HepG2 (cell line): ENCODE measurements around the gene SSC5D. TPM values are rescaled to one million over a fixed set of nuclear protein-coding genes. Genes with fewer than 3 reads are reported as not detected.

Experiments
- ASH2L ChIP-seq: fragments of 300-600, 200-600 bp; sonication (generic); IDR thresholded peaks from 2 replicates; pipeline ENCODE4 v1.7.0; 2017; ENCODE audit warnings: low read depth, mild to moderate bottlenecking, moderate library complexity, mixed read lengths, low read length; ENCODE audit not compliant: insufficient read length
- FOXA3 ChIP-seq: IDR thresholded peaks from 2 replicates; pipeline ENCODE4 v1.6.1; 2016; ENCODE audit warnings: missing genetic modification reagents, missing compliant biosample characterization
- FOXJ3 ChIP-seq: sonication (generic); formaldehyde crosslinking; IDR thresholded peaks from 2 replicates; pipeline ENCODE4 v1.4.0; 2020; ENCODE audit warnings: missing genetic modification reagents, mild to moderate bottlenecking, borderline replicate concordance
- MAFK ChIP-seq, 2 experiments: IDR thresholded peaks in 1 of 2; conservative IDR thresholded peaks in 1 of 2; 2 replicates each; pipeline ENCODE4 v1.6.1; 2011; ENCODE audit warnings: improper control_type of control experiment in 2 of 2, low read length in 2 of 2
- PHF21A ChIP-seq: sonication (generic); formaldehyde crosslinking; IDR thresholded peaks from 2 replicates; pipeline ENCODE4 v1.5.0; 2020; ENCODE audit warnings: mild to moderate bottlenecking, missing genetic modification reagents
- RELA ChIP-seq: sonication (generic); formaldehyde crosslinking; IDR thresholded peaks from 2 replicates; pipeline ENCODE4 v1.4.0; 2020; ENCODE audit warnings: missing genetic modification reagents
- SNAPC2 ChIP-seq: sonication (generic); formaldehyde crosslinking; IDR thresholded peaks from 2 replicates; pipeline ENCODE4 v1.8.1; 2022; ENCODE audit warnings: mild to moderate bottlenecking, missing genetic modification reagents
- SRF ChIP-seq: IDR thresholded peaks from 2 replicates; pipeline ENCODE4 v1.6.1; 2011; ENCODE audit warnings: mild to moderate bottlenecking, low read depth, low read length, moderate library complexity
- THYN1 ChIP-seq: sonication (generic); formaldehyde crosslinking; IDR thresholded peaks from 2 replicates; pipeline ENCODE4 v1.8.1; 2023; ENCODE audit warnings: low read depth, mild to moderate bottlenecking, moderate library complexity, missing genetic modification reagents, borderline replicate concordance
- U2AF2 ChIP-seq: fragments of 200-400 bp; formaldehyde crosslinking; IDR thresholded peaks from 2 replicates; pipeline ENCODE4 v1.6.1; 2017; ENCODE audit warnings: low read depth, mild to moderate bottlenecking, low read length
- ZBTB37 ChIP-seq: sonication (generic); formaldehyde crosslinking; IDR thresholded peaks from 2 replicates; pipeline ENCODE4 v1.4.0; 2020; ENCODE audit warnings: mild to moderate bottlenecking, missing genetic modification reagents
- ZFP91 ChIP-seq: sonication (generic); formaldehyde crosslinking; IDR thresholded peaks from 2 replicates; pipeline ENCODE4 v1.9.0; 2022; ENCODE audit warnings: missing genetic modification reagents, mild to moderate bottlenecking, borderline replicate concordance
- ZNF264 ChIP-seq: sonication (generic); formaldehyde crosslinking; IDR thresholded peaks from 2 replicates; pipeline ENCODE4 v1.4.0; 2020; ENCODE audit warnings: missing genetic modification reagents
- ZNF282 ChIP-seq: fragments of 450-650 bp; IDR thresholded peaks from 2 replicates; pipeline ENCODE4 v1.6.1; 2018; ENCODE audit not compliant: partially characterized antibody
- ZNF558 ChIP-seq: sonication (generic); formaldehyde crosslinking; IDR thresholded peaks from 2 replicates; pipeline ENCODE4 v1.9.0; 2022; ENCODE audit warnings: mild to moderate bottlenecking, missing genetic modification reagents, borderline replicate concordance
- ZNF562 ChIP-seq: sonication (generic); formaldehyde crosslinking; IDR thresholded peaks from 2 replicates; pipeline ENCODE4 v1.8.0; 2022; ENCODE audit warnings: missing genetic modification reagents, borderline replicate concordance
- ZNF879 ChIP-seq: sonication (generic); formaldehyde crosslinking; IDR thresholded peaks from 2 replicates; pipeline ENCODE4 v1.8.1; 2023; ENCODE audit warnings: missing genetic modification reagents
- ZNF883 ChIP-seq: sonication (generic); formaldehyde crosslinking; IDR thresholded peaks from 2 replicates; pipeline ENCODE4 v1.5.1; 2020; ENCODE audit warnings: mild to moderate bottlenecking, missing genetic modification reagents; ENCODE audit errors: not compliant biosample characterization
- polyA plus RNA-seq, 8 experiments: library from polyadenylated mRNA; depleted of rRNA in 3 of 8; stranded (reverse) in 7 of 8; unstranded in 1 of 8; fragments of >200 nt; fragmentation: Illumina TruSeq in 4 of 8; extraction: Trizol in 4 of 8; gene quantifications; 2 replicates each; pipeline versions ENCODE4 v1.2.1 to v1.2.3, GENCODE V29; 2011 to 2016; ENCODE audit warnings: low read depth in 4 of 8, missing spikeins in 1 of 8, mixed read lengths in 1 of 8; ENCODE audit not compliant: insufficient read depth in 1 of 8
- total RNA-seq, 5 experiments: library from RNA; depleted of rRNA; stranded (reverse); fragments of >200 nt; fragmentation: Illumina TruSeq; extraction: Trizol; gene quantifications; 2 replicates each; pipeline ENCODE4 v1.2.3, GENCODE V29; 2016; ENCODE audit warnings: low read depth in 1 of 5
- TF ChIP-seq, protein P1 (sequence below): sonication (generic); formaldehyde crosslinking; conservative IDR thresholded peaks from 2 replicates; pipeline ENCODE4 v1.4.0; 2020; ENCODE audit warnings: missing genetic modification reagents
- TF ChIP-seq, protein P2 (sequence below): IDR thresholded peaks from 2 replicates; pipeline ENCODE4 v1.6.1; 2012; ENCODE audit warnings: inconsistent platforms
- TF ChIP-seq, protein P3 (sequence below): sonication (generic); formaldehyde crosslinking; IDR thresholded peaks from 2 replicates; pipeline ENCODE4 v1.4.0; 2020; ENCODE audit warnings: mild to moderate bottlenecking, missing genetic modification reagents
- TF ChIP-seq, protein P4 (sequence below): sonication (generic); formaldehyde crosslinking; IDR thresholded peaks from 2 replicates; pipeline ENCODE4 v1.4.0; 2020; ENCODE audit warnings: missing genetic modification reagents

Gene SSC5D
- total and polyA plus RNA-seq, 2 of the 13 experiments (the other 11 are each of a cell fraction or from before 2014, with no cell fraction given): not detected

DNA sequence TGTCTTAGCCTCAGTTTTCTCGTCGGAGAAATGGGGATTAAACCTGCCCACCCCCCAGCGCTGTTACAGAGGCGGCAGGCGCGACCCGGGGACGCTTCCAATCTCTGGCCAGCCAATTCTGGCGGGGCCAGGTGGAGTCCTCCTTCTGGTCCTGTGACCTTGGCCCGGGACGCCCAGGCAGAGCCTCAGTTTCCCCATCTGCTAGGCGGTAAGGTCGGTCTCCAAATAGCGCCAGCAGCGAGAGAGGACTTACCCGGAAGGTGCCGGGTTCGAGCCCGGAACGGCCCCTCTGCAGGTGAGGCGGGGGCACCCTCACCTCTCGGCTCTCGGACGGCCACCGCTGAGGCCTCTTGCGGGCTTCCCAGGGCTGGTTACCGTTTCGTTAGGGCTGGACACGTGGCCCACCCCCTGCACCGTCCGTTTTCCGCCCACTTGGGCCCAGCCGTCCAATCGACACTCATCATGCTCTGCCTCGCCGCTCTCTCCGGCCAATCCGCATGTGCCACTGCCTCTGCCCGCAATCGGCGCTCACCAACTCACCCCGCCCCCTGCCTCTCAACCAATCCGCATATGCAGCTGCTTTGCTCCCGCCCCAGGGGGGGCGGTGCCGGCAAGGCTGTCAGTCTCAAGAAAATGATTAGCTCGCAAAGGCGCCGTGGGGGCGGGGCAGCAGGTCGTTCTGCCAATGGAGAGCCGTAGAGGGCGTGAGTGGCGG lies 26.8 kb upstream of the SSC5D start, which contains the start of gene ISOC2 (continued):
- TF ChIP-seq ZBTB37 (CRISPR knock-in tag): no peak
- TF ChIP-seq ZNF879: no peak
- TF ChIP-seq, protein P1, sequence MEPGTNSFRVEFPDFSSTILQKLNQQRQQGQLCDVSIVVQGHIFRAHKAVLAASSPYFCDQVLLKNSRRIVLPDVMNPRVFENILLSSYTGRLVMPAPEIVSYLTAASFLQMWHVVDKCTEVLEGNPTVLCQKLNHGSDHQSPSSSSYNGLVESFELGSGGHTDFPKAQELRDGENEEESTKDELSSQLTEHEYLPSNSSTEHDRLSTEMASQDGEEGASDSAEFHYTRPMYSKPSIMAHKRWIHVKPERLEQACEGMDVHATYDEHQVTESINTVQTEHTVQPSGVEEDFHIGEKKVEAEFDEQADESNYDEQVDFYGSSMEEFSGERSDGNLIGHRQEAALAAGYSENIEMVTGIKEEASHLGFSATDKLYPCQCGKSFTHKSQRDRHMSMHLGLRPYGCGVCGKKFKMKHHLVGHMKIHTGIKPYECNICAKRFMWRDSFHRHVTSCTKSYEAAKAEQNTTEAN: peak; percentile 53
- peak; percentile 73 for TF ChIP-seq ASH2L
- TF ChIP-seq ZNF558: 0 out of 2 replicates have a peak, but pooled peaks have one; percentile 27
- TF ChIP-seq SRF: no peak
- TF ChIP-seq, protein P2, sequence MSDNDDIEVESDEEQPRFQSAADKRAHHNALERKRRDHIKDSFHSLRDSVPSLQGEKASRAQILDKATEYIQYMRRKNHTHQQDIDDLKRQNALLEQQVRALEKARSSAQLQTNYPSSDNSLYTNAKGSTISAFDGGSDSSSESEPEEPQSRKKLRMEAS: peak; percentile 95
- no peak for TF ChIP-seq RELA (CRISPR knock-in tag)
- peak; percentile 29; the same call in 1 of the 2 replicates for TF ChIP-seq FOXA3 (CRISPR knock-in tag)
- TF ChIP-seq ZNF264 (CRISPR knock-in tag): no peak; the same call in 1 of the 2 replicates
- TF ChIP-seq THYN1 (CRISPR knock-in tag): no peak
- peak; percentile 33; the same call in 1 of the 2 replicates for TF ChIP-seq PHF21A (CRISPR knock-in tag)
- no peak for TF ChIP-seq U2AF2
- TF ChIP-seq ZNF282: no peak
- TF ChIP-seq, protein P3, sequence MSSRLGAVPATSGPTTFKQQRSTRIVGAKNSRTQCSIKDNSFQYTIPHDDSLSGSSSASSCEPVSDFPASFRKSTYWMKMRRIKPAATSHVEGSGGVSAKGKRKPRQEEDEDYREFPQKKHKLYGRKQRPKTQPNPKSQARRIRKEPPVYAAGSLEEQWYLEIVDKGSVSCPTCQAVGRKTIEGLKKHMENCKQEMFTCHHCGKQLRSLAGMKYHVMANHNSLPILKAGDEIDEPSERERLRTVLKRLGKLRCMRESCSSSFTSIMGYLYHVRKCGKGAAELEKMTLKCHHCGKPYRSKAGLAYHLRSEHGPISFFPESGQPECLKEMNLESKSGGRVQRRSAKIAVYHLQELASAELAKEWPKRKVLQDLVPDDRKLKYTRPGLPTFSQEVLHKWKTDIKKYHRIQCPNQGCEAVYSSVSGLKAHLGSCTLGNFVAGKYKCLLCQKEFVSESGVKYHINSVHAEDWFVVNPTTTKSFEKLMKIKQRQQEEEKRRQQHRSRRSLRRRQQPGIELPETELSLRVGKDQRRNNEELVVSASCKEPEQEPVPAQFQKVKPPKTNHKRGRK (CRISPR knock-in tag): no peak
- no peak for TF ChIP-seq ZNF562 (CRISPR knock-in tag)
- peak; percentile 29; a peak in 2 of 4 replicates for TF ChIP-seq MAFK (conservative IDR thresholded peaks at IDR 0.05 in 1 of 2, IDR thresholded peaks at IDR 0.05 in 1 of 2; ENCODE audit: low read length in 2 of 2)
- TF ChIP-seq, protein P4, sequence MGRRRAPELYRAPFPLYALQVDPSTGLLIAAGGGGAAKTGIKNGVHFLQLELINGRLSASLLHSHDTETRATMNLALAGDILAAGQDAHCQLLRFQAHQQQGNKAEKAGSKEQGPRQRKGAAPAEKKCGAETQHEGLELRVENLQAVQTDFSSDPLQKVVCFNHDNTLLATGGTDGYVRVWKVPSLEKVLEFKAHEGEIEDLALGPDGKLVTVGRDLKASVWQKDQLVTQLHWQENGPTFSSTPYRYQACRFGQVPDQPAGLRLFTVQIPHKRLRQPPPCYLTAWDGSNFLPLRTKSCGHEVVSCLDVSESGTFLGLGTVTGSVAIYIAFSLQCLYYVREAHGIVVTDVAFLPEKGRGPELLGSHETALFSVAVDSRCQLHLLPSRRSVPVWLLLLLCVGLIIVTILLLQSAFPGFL (CRISPR knock-in tag): no peak
- peak; percentile 52 for TF ChIP-seq FOXJ3 (CRISPR knock-in tag)
- no peak; the same call in 1 of the 2 replicates for TF ChIP-seq SNAPC2 (CRISPR knock-in tag)
- peak; percentile 62 for TF ChIP-seq ZNF883 (CRISPR knock-in tag)
- TF ChIP-seq ZFP91 (CRISPR knock-in tag): peak; percentile 84
